Prostate gland (tissue), 2 donors: ENCODE data around the gene PVALB. TPM values are rescaled to one million over a fixed set of nuclear protein-coding genes. Genes with fewer than 3 reads are reported as not detected.

ENCODE experiments used
- DNase-seq: peaks from one replicate; pipeline ENCODE4 v3.0.0-alpha.2; 2019; ENCODE audit warnings: low spot score
- H3K27ac ChIP-seq, 2 donors: fragments of 200-600 bp; sonication (generic); 2 replicates each; pipeline ENCODE4 v1.5.1; 2017 to 2019
- H3K27me3 ChIP-seq: fragments of 200-600 bp; sonication (generic); replicated peaks from 2 replicates; pipeline ENCODE4 v1.5.1; 2019; ENCODE audit not compliant: insufficient read depth
- H3K36me3 ChIP-seq, 2 donors: fragments of 200-600 bp; sonication (generic); 1 replicate in 1 of 2; 2 replicates in 1 of 2; pipeline versions ENCODE4 v1.5.1 to v1.8.1; 2017 to 2019
- H3K4me1 ChIP-seq: fragments of 200-600 bp; sonication (generic); replicated peaks from 2 replicates; pipeline ENCODE4 v1.5.1; 2019
- H3K4me3 ChIP-seq, 2 donors: fragments of 200-600 bp; sonication (generic); 2 replicates each; pipeline ENCODE4 v1.5.1; 2017 to 2019
- H3K9me3 ChIP-seq: fragments of 200-600 bp; sonication (generic); 2 replicates; pipeline ENCODE4 v1.5.1; 2017
- CTCF ChIP-seq, 4 experiments: fragments of 200-600 bp in 2 of 4; fragments of 450-650 bp in 2 of 4; sonication (generic) in 2 of 4; IDR thresholded peaks; 1 replicate in 3 of 4; 2 replicates in 1 of 4; pipeline ENCODE4 v1.5.1; 2016 to 2019; ENCODE audit warnings: antibody characterized with exemption in 4 of 4, mild to moderate bottlenecking in 2 of 4, moderate library complexity in 2 of 4
- POLR2A ChIP-seq: fragments of 450-650 bp; IDR thresholded peaks from one replicate; pipeline ENCODE4 v1.6.1; 2016; ENCODE audit warnings: antibody characterized with exemption, mild to moderate bottlenecking
- POLR2AphosphoS5 ChIP-seq: sonication (generic); formaldehyde crosslinking; IDR thresholded peaks from one replicate; pipeline ENCODE4 v1.6.1; 2017; ENCODE audit warnings: antibody characterized with exemption
- WGBS: methylation state at CpG from one replicate; pipeline ENCODE4 v1.1.5; 2018; 5-methylcytosine and 5-hydroxymethylcytosine counted together
- intact Hi-C: fragments of 100-400 bp; cut with DNase I; formaldehyde crosslinking; loops from one replicate; pipeline ENCODE4 v1.14.2; 2022
- total RNA-seq, 2 donors: library from RNA; depleted of rRNA; stranded (reverse); fragments of >200 nt; gene quantifications; one replicate each; pipeline ENCODE4 v1.1.0, GENCODE V29; 2016

PVALB gene
- total RNA-seq, 2 donors from 2014 or later, result 3.1 TPM; not detected in 1

GRCh38 chr22:36816339-36816635 lies 548 bp downstream of the PVALB start:
- peaks cover 27% of the 10 kb centered on the region for H3K27me3 ChIP-seq
- intact Hi-C loops, result no loop called here
- 20% methylated on average over 12 of the region's 12 CpGs for WGBS
- H3K4me3 ChIP-seq, result no peak overlapping the region
- H3K27ac ChIP-seq, result no peak overlapping the region
- H3K36me3 ChIP-seq, result no peaks in the 10 kb centered on the region
- DNase-seq, result no peak
- no peaks in the 10 kb centered on the region for H3K4me1 ChIP-seq
- TF ChIP-seq POLR2A (no peak), CTCF (IDR thresholded peaks at IDR 0.05) (no peak), POLR2AphosphoS5 (no peak)
- H3K9me3 ChIP-seq, result no peaks in the 10 kb centered on the region

GRCh38 chr22:36815558-36816338 lies 1.1 kb downstream of the PVALB start:
- WGBS, result 45% methylated on average over 8 of the region's 8 CpGs
- Histone ChIP-seq H3K27me3 (peaks cover 27% of the 10 kb centered on the region), H3K36me3 (no peaks in the 10 kb centered on the region), H3K4me3 (no peak overlapping the region), H3K27ac (no peak overlapping the region), H3K4me1 (no peaks in the 10 kb centered on the region), H3K9me3 (no peaks in the 10 kb centered on the region)
- TF ChIP-seq POLR2AphosphoS5 (no peak), CTCF (IDR thresholded peaks at IDR 0.05) (no peak), POLR2A (no peak)
- intact Hi-C loops, result no loop called here
- DNase-seq, result no peak

- Histone ChIP-seq H3K9me3 (no peaks in the 10 kb centered on the region), H3K36me3 (no peaks in the 10 kb centered on the region), H3K27ac (no peak overlapping the region), H3K4me1 (no peaks in the 10 kb centered on the region), H3K27me3 (peaks cover 27% of the 10 kb centered on the region), H3K4me3 (no peak overlapping the region)
- WGBS, result 82% methylated on average over 10 of the region's 10 CpGs
- intact Hi-C loops, result no loop called here
- no peak for DNase-seq
- TF ChIP-seq POLR2AphosphoS5, result no peak
Observed at GRCh38 chr22:36814801-36815200, 2.0 kb downstream of the PVALB start.

GRCh38 chr22:36811094-36811800 lies 5.6 kb downstream of the PVALB start:
- 79% methylated on average over 3 of the region's 3 CpGs for WGBS
- intact Hi-C loops, result no loop called here
- H3K4me3 ChIP-seq, result no peak overlapping the region
- no peak for DNase-seq
- H3K36me3 ChIP-seq, result no peaks in the 10 kb centered on the region
- TF ChIP-seq POLR2A, result no peak
- TF ChIP-seq POLR2AphosphoS5, result no peak
- no peak for TF ChIP-seq CTCF (IDR thresholded peaks at IDR 0.05)
- no peak overlapping the region for H3K27ac ChIP-seq
- peaks cover 9% of the 10 kb centered on the region for H3K27me3 ChIP-seq
- H3K9me3 ChIP-seq, result no peaks in the 10 kb centered on the region
- H3K4me1 ChIP-seq, result no peaks in the 10 kb centered on the region

- H3K27me3 ChIP-seq, result no peaks in the 10 kb centered on the region
- no peaks in the 10 kb centered on the region for H3K4me1 ChIP-seq
- H3K27ac ChIP-seq, result no peak overlapping the region
- DNase-seq, result no peak
- intact Hi-C loops, result no loop called here
- 83% methylated on average over 6 of the region's 6 CpGs for WGBS
- no peaks in the 10 kb centered on the region for H3K9me3 ChIP-seq
- no peaks in the 10 kb centered on the region for H3K36me3 ChIP-seq
- no peak for TF ChIP-seq POLR2A
- TF ChIP-seq POLR2AphosphoS5, result no peak
- no peak for TF ChIP-seq CTCF (IDR thresholded peaks at IDR 0.05)
- no peak overlapping the region for H3K4me3 ChIP-seq
Observed at GRCh38 chr22:36809351-36809750, 7.5 kb downstream of the PVALB start.
